OCI-LY1 (cell line): ENCODE results near the gene TRIO.

Source experiments
- CTCF ChIP-seq: fragments of 200-600 bp; sonication (generic), shearing (Covaris generic); IDR thresholded peaks from 2 replicates; pipeline ENCODE4 v1.5.1; 2017; ENCODE audit warnings: mild to moderate bottlenecking, antibody characterized with exemption, low read length, moderate library complexity, mixed read lengths
- EZH2 ChIP-seq: fragments of 200-600 bp; sonication (generic), shearing (Covaris generic); IDR thresholded peaks from 2 replicates; pipeline ENCODE4 v1.8.0; 2017; ENCODE audit warnings: borderline replicate concordance, mixed run types, mild to moderate bottlenecking, antibody characterized with exemption, low read length, moderate library complexity, mixed read lengths

- TF ChIP-seq CTCF (no peak), EZH2 (no peak)
Observed at GRCh38 chr5:14438195-14438606, 295.1 kb downstream of the TRIO start.
